Measurements from ENCODE around the gene SGSH. TPM values are rescaled to one million over a fixed set of nuclear protein-coding genes. Genes with fewer than 3 reads are reported as not detected.

SGSH gene
- total RNA-seq, 2 donors from 2014 or later = 22.2 to 51.8 TPM

DNA sequence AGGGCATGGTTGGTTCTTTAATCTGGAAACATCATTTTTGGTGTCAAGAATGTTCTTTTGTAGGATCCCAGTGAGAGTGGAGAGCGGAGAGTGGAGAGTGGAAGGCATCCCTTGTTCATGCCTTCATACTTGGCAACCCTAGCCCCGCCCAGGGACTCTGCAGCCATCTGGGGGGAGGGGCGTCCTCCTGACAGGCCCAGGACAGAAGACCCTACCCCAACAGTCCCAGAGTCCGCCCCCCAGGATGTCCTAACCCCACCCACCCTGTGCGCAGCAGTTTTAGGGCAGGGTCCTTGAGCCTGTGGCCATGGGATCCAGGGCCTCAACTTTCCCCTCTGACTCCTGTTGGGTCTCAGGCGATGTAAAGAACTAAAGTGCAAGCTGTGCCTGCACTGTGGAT, 4.5 kb upstream of the SGSH start:
- no peaks in the 10 kb centered on the region for H3K9me3 ChIP-seq
- DNase-seq (ENCODE audit: low spot score) = no peak

GRCh38 chr17:80223838-80224497, 3.8 kb upstream of the SGSH start:
- no peak for DNase-seq (ENCODE audit: low spot score)

More for the DNA sequence above, 4.5 kb upstream of the SGSH start:
- Histone ChIP-seq H3K4me1 (ENCODE audit: control insufficient read depth in 1 of 2, low read depth in 2 of 2) (peaks cover 0 to 30% of the 10 kb centered on the region in 2 donors), H3K27ac (no peak overlapping the region), H3K4me3 (no peak overlapping the region), H3K36me3 (peaks cover 22% of the 10 kb centered on the region), H3K27me3 (replicated peaks; ENCODE audit: insufficient read depth) (no peaks in the 10 kb centered on the region)
- no peak for TF ChIP-seq CTCF (IDR thresholded peaks at IDR 0.05)
- ATAC-seq (ENCODE audit: insufficient number of reproducible peaks, low FRiP score, low read depth) = no peak

DNA sequence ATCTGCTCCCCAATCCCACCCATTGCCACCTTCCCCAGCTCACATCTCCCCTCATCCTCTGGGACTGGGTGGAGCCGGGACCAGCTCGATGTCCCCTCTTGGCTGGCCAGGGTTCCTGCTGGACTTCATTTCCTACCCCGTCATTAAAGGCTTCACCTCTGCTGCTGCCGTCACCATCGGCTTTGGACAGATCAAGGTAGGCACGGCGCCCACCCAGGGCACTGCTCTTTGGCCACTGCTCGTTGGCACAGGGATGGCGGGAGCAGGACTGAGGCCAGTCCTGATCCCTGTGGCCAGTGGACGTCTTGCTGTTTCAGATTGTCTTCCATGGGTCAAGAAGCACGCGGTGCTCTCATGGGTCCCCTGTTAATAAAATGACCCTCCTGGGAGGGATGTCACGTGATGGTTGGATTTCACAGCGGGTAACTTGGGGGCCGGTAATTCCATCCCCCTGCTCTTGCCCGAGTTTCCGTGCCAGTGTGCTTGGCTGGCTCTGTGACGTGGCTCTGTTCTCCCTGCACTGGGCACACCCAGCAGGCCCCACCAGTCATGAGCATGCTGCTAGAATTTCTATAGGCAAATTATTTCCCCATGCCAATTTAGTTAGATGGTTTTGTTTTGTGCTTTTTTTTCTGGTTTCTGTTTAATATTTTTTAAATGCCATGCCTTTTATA, 3.1 kb upstream of the SGSH start:
- Histone ChIP-seq H3K36me3 (peaks cover 17% of the 10 kb centered on the region), H3K27me3 (replicated peaks; ENCODE audit: insufficient read depth) (no peaks in the 10 kb centered on the region)

More at GRCh38 chr17:80223838-80224497, 3.8 kb upstream of the SGSH start:
- Histone ChIP-seq H3K4me3 (no peak overlapping the region), H3K36me3 (peaks cover 22% of the 10 kb centered on the region), H3K9me3 (no peaks in the 10 kb centered on the region), H3K27ac (no peak overlapping the region), H3K27me3 (replicated peaks; ENCODE audit: insufficient read depth) (no peaks in the 10 kb centered on the region), H3K4me1 (ENCODE audit: control insufficient read depth in 1 of 2, low read depth in 2 of 2) (peaks cover 4 to 37% of the 10 kb centered on the region in 2 donors)
- ATAC-seq (ENCODE audit: insufficient number of reproducible peaks, low FRiP score, low read depth) = no peak
- no peak for TF ChIP-seq CTCF (IDR thresholded peaks at IDR 0.05)

DNA sequence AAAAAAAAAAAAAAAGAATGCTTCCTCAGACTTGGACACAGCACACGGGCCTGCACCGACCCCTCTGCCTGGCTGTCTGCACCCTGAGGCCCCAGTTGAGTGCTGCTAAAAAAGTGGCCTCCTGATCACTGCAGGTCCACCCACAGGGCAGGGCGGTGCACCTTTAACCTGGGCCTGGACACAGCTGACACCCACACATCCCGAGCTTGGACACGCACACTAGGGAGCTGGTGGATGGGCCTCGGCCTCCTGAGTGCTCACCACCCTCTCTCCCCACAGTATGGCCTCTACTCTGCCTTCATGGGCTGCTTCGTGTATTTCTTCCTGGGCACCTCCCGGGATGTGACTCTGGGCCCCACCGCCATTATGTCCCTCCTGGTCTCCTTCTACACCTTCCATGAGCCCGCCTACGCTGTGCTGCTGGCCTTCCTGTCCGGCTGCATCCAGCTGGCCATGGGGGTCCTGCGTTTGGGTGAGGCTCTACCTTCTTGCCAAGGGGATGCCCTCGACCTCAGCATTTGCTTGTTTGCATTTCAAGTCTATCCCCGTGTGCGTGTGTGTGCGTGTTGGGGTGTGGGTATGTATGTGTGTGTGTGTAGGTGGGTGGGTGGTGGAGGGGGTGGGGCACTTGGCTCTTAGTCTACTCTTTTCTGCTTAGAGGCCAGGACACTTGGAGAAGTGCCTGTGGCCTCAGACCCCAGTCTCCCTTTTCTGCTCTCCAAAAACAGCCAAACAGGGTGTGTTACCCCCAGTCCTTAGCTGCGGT, 2.4 kb upstream of the SGSH start:
- Histone ChIP-seq H3K27me3 (replicated peaks; ENCODE audit: insufficient read depth) (no peaks in the 10 kb centered on the region), H3K36me3 (peaks cover 12% of the 10 kb centered on the region), H3K27ac (no peak overlapping the region), H3K9me3 (no peaks in the 10 kb centered on the region), H3K4me1 (ENCODE audit: control insufficient read depth in 1 of 2, low read depth in 2 of 2) (peaks cover 4 to 37% of the 10 kb centered on the region in 2 donors), H3K4me3 (no peak overlapping the region)
- no peak for DNase-seq (ENCODE audit: low spot score)
- no peak for TF ChIP-seq CTCF (IDR thresholded peaks at IDR 0.05)
- ATAC-seq (ENCODE audit: insufficient number of reproducible peaks, low FRiP score, low read depth) = no peak

More for the DNA sequence above, 3.1 kb upstream of the SGSH start:
- ATAC-seq (ENCODE audit: insufficient number of reproducible peaks, low FRiP score, low read depth) (no peak), DNase-seq (ENCODE audit: low spot score) (no peak)
- H3K4me3 ChIP-seq = no peak overlapping the region
- TF ChIP-seq CTCF (IDR thresholded peaks at IDR 0.05) = no peak
- no peaks in the 10 kb centered on the region for H3K9me3 ChIP-seq
- no peak overlapping the region for H3K27ac ChIP-seq
- peaks cover 4 to 37% of the 10 kb centered on the region in 2 donors for H3K4me1 ChIP-seq (ENCODE audit: control insufficient read depth in 1 of 2, low read depth in 2 of 2)
